Mucosa of descending colon (tissue), 3 donors: Measurements from ENCODE around the gene RMC1. TPM values are rescaled to one million over a fixed set of nuclear protein-coding genes. Genes with fewer than 3 reads are reported as not detected.
A peak's percentile ranks its signal among the peaks of the same experiment; 100 is the strongest.

Source experiments
- ATAC-seq: fragments of 200-7000 bp; cut with Tn5 transposase; one replicate; pipeline ENCODE4 v1.9.1; 2020; ENCODE audit warnings: mild to moderate bottlenecking, moderate library complexity
- DNase-seq, 3 donors: peaks; one replicate each; pipeline ENCODE4 v3.0.0-alpha.2; 2020
- H3K36me3 ChIP-seq: fragments of 200-600 bp; one replicate; pipeline ENCODE4 v1.8.0; 2021; ENCODE audit warnings: low read depth, mild to moderate bottlenecking
- H3K4me1 ChIP-seq: fragments of 200-600 bp; one replicate; pipeline ENCODE4 v1.8.0; 2021; ENCODE audit warnings: low read depth, mild to moderate bottlenecking
- H3K4me3 ChIP-seq: fragments of 200-600 bp; one replicate; pipeline ENCODE4 v1.8.0; 2021; ENCODE audit warnings: mild to moderate bottlenecking
- H3K9me3 ChIP-seq: fragments of 200-600 bp; one replicate; pipeline ENCODE4 v1.8.0; 2021; ENCODE audit warnings: mild to moderate bottlenecking
- CTCF ChIP-seq: fragments of 200-600 bp; IDR thresholded peaks from one replicate; pipeline ENCODE4 v1.8.0; 2022; ENCODE audit warnings: antibody characterized with exemption, mild to moderate bottlenecking
- intact Hi-C, 2 donors: fragments of 100-400 bp; cut with DNase I in 1 of 2; cut with micrococcal nuclease in 1 of 2; formaldehyde crosslinking; loops; one replicate each; pipeline versions ENCODE4 v1.11.0 to v1.11.1; 2022; cut with DNase I, micrococcal nuclease
- total RNA-seq, 3 donors: library from RNA; stranded (reverse); fragmentation: NEBNext Ultra II Directional in 2 of 3; extraction: Animal tissue kit (Norgen Biotek cat#: 25700) in 2 of 3; gene quantifications; one replicate each; pipeline versions ENCODE4 v1.2.1 to v1.2.4, GENCODE V29; 2021 to 2023
- donor health status: DM: no; HTN: no; CAD: no; lungs with moderate emphysema.
- donor health status: DM: no; HTN: no; CAD: no.
- donor health status: DM: no; HTN: yes; CAD: no.

RMC1 gene
- total RNA-seq, 3 donors from 2014 or later, result 30.4 to 33.5 (median 30.5) TPM

- no peak overlapping the region for H3K4me3 ChIP-seq
- DNase-seq (no peak), ATAC-seq (no peak)
- TF ChIP-seq CTCF, result no peak
- no peaks in the 10 kb centered on the region for H3K9me3 ChIP-seq
- H3K36me3 ChIP-seq, result peaks cover 18% of the 10 kb centered on the region
- intact Hi-C loops, result no loop called here
- no peaks in the 10 kb centered on the region for H3K4me1 ChIP-seq
Measured at GRCh38 chr18:23538001-23538400, 34.7 kb downstream of the RMC1 start.

GRCh38 chr18:23538870-23539269 is 35.6 kb downstream of the RMC1 start:
- H3K9me3 ChIP-seq, result no peaks in the 10 kb centered on the region
- intact Hi-C loops, result no loop called here
- TF ChIP-seq CTCF, result no peak
- ATAC-seq, result no peak
- no peak for DNase-seq
- H3K36me3 ChIP-seq, result peaks cover 18% of the 10 kb centered on the region
- no peak overlapping the region for H3K4me3 ChIP-seq
- no peaks in the 10 kb centered on the region for H3K4me1 ChIP-seq

- intact Hi-C loops, result no loop called here
- no peak overlapping the region for H3K4me3 ChIP-seq
- H3K36me3 ChIP-seq, result peaks cover 14% of the 10 kb centered on the region
- ATAC-seq (no peak), DNase-seq (no peak)
- H3K9me3 ChIP-seq, result no peaks in the 10 kb centered on the region
- H3K4me1 ChIP-seq, result no peaks in the 10 kb centered on the region
- TF ChIP-seq CTCF, result no peak
Measured at GRCh38 chr18:23539296-23539695, 36.0 kb downstream of the RMC1 start.

- no peak for DNase-seq
- intact Hi-C loops, result no loop called here
- TF ChIP-seq CTCF, result no peak
- Histone ChIP-seq H3K9me3 (no peaks in the 10 kb centered on the region), H3K4me1 (no peaks in the 10 kb centered on the region), H3K4me3 (no peak overlapping the region), H3K36me3 (peaks cover 12% of the 10 kb centered on the region)
- no peak for ATAC-seq
Measured at GRCh38 chr18:23539911-23540525, 36.7 kb downstream of the RMC1 start.

- H3K4me3 ChIP-seq, result no peak overlapping the region
- no peak for DNase-seq
- intact Hi-C loops, result no loop called here
- no peaks in the 10 kb centered on the region for H3K4me1 ChIP-seq
- peaks cover 12% of the 10 kb centered on the region for H3K36me3 ChIP-seq
- no peaks in the 10 kb centered on the region for H3K9me3 ChIP-seq
- peak; percentile 57 for ATAC-seq
- TF ChIP-seq CTCF, result no peak
Measured at GRCh38 chr18:23540867-23541266, 37.6 kb downstream of the RMC1 start.
